ENCODE measurements around the gene IRS2. TPM values are rescaled to one million over a fixed set of nuclear protein-coding genes. Genes with fewer than 3 reads are reported as not detected.

The IRS2 gene
- total RNA-seq, 1 donor from 2014 or later, result 43.8 TPM

GRCh38 chr13:109730812-109731335 is 55.5 kb downstream of the IRS2 start:
- intact Hi-C loops (cut with DNase I), result no loop called here
- no peak for TF ChIP-seq CTCF (IDR thresholded peaks at IDR 0.05)
- ATAC-seq (no peak), DNase-seq (no peak)
- H3K36me3 ChIP-seq, result no peaks in the 10 kb centered on the region
- H3K27me3 ChIP-seq, result no peaks in the 10 kb centered on the region
- no peak overlapping the region for H3K4me3 ChIP-seq
- no peaks in the 10 kb centered on the region for H3K4me1 ChIP-seq
- no peaks in the 10 kb centered on the region for H3K9me3 ChIP-seq
- H3K27ac ChIP-seq, result no peak overlapping the region

- no peak overlapping the region for H3K4me3 ChIP-seq
- no peak for ATAC-seq
These were observed 57.3 kb downstream of the IRS2 start for GRCh38 chr13:109728791-109729731.

GRCh38 chr13:109728061-109728460 is 58.3 kb downstream of the IRS2 start:
- DNase-seq, result no peak
- ATAC-seq, result no peak
- H3K4me1 ChIP-seq, result no peaks in the 10 kb centered on the region
- H3K4me3 ChIP-seq, result no peak overlapping the region
- no peaks in the 10 kb centered on the region for H3K9me3 ChIP-seq
- no peak for TF ChIP-seq CTCF (IDR thresholded peaks at IDR 0.05)
- no peaks in the 10 kb centered on the region for H3K27me3 ChIP-seq
- H3K36me3 ChIP-seq, result no peaks in the 10 kb centered on the region
- intact Hi-C loops (cut with DNase I), result no loop called here
- H3K27ac ChIP-seq, result no peak overlapping the region

More at GRCh38 chr13:109728791-109729731, 57.3 kb downstream of the IRS2 start:
- intact Hi-C loops (cut with DNase I), result no loop called here
- Histone ChIP-seq H3K4me1 (no peaks in the 10 kb centered on the region), H3K9me3 (no peaks in the 10 kb centered on the region), H3K27me3 (no peaks in the 10 kb centered on the region), H3K36me3 (no peaks in the 10 kb centered on the region), H3K27ac (no peak overlapping the region)
- TF ChIP-seq CTCF (IDR thresholded peaks at IDR 0.05), result no peak
- no peak for DNase-seq

GRCh38 chr13:109727251-109727650 is 59.1 kb downstream of the IRS2 start:
- H3K9me3 ChIP-seq, result no peaks in the 10 kb centered on the region
- no peak overlapping the region for H3K4me3 ChIP-seq
- no peaks in the 10 kb centered on the region for H3K36me3 ChIP-seq
- TF ChIP-seq CTCF (IDR thresholded peaks at IDR 0.05), result no peak
- ATAC-seq (no peak), DNase-seq (no peak)
- intact Hi-C loops (cut with DNase I), result no loop called here
- H3K4me1 ChIP-seq, result no peaks in the 10 kb centered on the region
- no peak overlapping the region for H3K27ac ChIP-seq
- H3K27me3 ChIP-seq, result no peaks in the 10 kb centered on the region

- Histone ChIP-seq H3K4me3 (no peak overlapping the region), H3K9me3 (no peaks in the 10 kb centered on the region), H3K4me1 (no peaks in the 10 kb centered on the region), H3K27me3 (no peaks in the 10 kb centered on the region), H3K27ac (no peak overlapping the region), H3K36me3 (no peaks in the 10 kb centered on the region)
- no peak for ATAC-seq
- DNase-seq, result no peak
- no peak for TF ChIP-seq CTCF (IDR thresholded peaks at IDR 0.05)
- intact Hi-C loops (cut with DNase I), result no loop called here
These were observed 60.3 kb downstream of the IRS2 start for GRCh38 chr13:109725995-109726637.
